Muscle of back (tissue), 11 donors: Measurements from ENCODE around the gene COL1A1. TPM values are rescaled to one million over a fixed set of nuclear protein-coding genes. Genes with fewer than 3 reads are reported as not detected.

ENCODE experiments used
- DNase-seq, 3 donors: peaks; one replicate each; pipeline versions ENCODE4 v3.0.0 to v3.0.0-alpha.2; 2013
- polyA plus RNA-seq, 10 donors: library from polyadenylated mRNA; unstranded; fragments of 120-200 nt; gene quantifications; one replicate each; pipeline ENCODE4 v1.2.1, GENCODE V29; 2013; ENCODE audit not compliant: insufficient read length in 10 of 10

COL1A1 gene
- polyA plus RNA-seq, 10 donors: 3,506 to 9,520 (median 4,699) TPM

DNA sequence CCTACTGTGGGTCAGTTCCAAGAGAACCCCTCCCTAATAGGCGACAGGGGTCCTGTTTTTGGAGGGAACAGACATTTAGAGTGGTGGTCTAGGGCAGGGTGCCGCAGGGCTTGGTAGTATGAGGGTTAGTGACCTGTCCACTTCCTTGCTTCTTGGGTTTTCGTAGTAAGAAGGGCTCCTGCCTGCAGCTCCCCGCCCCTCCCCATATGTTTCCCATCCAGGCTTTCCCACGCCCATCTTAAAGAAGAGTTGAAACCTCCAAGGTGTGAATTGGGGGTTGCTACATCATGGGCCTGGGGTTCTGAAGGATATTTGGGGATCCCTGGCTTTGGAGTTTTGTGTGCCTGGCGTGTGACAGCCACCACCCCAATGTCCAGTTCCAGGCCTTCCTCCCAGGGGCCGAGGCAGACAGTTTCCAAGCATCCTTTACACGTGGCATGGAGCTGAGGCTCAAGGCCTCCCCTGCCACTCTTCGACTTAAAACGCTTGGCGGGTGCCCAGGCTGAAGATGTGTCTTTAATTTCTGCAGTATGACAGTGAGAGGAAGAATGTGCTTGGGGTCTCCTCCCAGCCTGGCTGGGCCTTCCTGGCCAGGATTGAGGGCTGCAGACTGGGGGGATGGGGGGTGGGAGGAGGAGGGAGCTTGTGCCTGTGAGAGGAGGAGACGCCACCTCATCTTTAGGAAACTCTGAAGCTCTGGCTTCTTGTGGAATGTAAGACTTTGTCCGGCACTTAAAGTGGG, 2.3 kb upstream of the COL1A1 start:
- peak; percentile 94 to 99 (median 97) for DNase-seq

DNA sequence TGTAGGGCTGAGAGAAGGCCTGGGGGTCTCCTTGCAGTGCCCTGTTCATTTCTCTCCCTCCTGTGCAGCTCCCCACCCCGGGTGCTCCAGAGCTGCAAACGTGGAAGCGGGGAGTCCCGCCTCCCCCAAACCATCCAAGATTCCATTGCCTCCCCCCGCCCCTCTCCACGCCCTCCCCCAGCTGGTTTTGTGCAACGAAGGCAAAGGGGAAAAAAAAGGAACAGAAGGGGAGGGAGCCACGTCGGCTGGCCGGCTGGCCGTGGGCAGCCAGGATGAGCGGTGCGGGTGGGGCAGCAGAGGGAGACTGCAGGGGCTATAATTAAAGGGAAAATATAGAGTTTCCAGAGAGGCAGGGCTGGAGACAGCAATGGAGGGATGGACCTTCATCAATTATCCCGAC, 1.7 kb upstream of the COL1A1 start:
- DNase-seq: peak; percentile 84 to 95 (median 91)

DNA sequence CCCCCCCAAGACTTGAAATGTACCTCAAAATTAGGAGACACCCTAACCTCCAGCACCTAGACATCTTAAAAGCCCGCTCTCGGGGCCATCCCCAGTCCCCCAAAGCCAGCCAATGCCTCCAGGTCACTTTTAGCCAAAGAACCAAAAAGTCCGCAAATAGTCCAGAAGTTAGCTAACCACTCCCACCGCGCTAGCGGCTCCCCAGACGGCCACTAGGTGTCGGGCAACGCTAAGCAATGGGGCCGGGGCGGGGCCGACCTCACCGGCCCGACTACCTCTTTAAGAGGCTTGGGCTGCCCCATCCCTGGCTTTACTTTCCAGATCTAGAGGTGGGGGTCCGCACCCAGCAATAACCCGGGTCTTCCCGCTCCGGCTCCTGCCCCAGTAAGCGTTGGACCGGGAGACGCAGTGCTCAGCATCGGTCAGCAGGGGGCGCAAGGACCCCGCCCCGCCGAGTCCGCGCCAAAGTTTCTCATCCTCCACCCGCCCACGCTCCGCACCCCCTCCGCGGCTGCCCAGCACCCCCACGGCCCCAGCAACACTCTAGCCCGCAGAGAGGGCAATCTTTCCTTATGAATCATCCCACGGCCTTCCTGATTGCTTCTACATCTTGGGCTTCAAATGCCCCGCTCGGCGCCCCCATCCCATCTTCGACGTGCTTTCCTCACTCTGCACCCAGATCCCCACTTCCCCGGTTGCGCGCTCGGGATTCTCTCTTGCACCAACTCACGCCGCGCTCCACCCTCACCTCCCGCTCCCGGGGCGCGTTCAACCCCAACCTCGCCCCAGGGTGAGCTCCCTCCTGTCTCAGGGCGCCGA, 765 bp downstream of the COL1A1 start:
- DNase-seq: peak in 2 of 3 donors; percentile 85 to 91

DNA sequence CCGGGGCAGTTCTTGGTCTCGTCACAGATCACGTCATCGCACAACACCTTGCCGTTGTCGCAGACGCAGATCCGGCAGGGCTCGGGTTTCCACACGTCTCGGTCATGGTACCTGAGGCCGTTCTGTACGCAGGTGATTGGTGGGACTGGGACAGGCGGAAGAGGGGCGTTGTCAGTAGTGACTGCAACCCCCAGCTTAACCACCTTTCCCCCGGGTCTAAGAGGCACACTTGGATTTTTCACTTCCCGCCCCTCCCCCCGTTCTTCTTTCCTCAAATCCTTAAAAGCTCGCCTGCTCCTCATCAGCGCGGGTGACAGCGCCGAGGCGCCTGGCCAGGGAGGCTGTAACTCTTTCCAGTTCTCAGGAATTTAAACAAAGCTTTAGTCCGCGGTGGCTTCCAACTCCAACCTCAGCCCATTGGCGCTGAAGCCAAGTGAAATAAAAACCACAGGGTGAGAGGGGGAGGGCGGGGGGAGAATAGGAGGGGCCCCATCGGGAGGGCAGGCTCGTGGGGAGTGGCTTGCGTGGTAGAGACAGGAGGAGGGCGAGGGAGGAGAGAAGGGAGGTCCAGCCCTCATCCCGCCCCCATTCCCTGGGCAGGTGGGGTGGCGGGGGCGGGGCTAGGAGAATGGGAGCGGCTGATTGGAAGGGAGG, 1.5 kb downstream of the COL1A1 start:
- DNase-seq: peak; percentile 90 to 97 (median 91)

DNA sequence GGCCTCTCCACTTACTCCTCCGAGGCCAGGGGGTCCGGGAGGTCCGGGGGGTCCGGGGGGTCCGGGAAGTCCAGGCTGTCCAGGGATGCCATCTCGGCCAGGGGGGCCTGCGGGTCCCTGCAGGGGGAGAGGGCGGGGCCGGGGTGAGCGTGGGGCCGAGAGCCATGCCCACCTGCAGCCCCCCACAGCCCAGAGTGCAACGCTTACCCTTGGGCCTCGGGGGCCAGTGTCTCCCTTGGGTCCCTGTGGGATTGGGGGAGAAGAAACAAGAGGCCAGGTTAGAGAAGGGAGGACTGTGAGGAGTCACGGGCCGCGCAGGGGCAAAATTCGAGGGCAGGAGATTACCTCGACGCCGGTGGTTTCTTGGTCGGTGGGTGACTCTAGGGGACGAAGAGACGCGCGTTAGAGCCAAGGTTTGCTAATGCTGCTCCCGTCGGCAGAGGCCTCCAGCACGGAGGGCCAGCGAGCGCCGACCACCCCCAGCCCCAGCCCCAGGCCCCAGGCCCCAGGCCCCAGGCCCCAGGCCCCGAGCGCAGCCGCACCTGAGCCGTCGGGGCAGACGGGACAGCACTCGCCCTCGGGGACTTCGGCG, 2.1 kb downstream of the COL1A1 start:
- DNase-seq: peak in 1 of 3 donors; percentile 52

DNA sequence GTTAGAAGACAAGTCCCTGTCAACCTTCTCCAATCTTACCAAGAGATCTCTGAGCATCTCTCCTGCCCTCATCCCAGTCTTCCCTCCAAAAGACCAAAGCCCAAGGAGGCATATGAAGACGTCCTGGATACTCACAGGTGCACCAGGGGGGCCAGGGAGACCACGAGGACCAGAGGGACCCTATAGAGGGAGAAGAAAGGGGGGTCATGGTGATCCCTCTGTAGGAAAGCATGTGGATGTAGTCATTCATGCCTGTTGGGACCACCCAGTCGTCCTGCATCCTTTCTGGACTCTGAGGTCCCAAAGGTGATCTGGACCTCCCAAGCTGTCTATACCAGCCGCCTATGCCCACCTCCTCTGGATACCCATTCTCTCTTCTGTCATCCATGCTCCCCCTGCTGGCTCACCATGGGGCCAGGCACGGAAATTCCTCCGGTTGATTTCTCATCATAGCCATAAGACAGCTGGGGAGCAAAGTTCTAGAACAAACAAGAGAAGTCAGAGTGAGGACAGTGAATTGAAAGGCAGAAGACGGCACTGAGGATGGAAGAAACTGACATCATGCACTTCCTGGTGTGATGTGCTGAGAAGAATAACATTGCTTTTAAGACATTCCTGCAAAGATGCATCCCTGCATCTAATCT, 3.3 kb downstream of the COL1A1 start:
- DNase-seq: peak in 1 of 3 donors; percentile 57

DNA sequence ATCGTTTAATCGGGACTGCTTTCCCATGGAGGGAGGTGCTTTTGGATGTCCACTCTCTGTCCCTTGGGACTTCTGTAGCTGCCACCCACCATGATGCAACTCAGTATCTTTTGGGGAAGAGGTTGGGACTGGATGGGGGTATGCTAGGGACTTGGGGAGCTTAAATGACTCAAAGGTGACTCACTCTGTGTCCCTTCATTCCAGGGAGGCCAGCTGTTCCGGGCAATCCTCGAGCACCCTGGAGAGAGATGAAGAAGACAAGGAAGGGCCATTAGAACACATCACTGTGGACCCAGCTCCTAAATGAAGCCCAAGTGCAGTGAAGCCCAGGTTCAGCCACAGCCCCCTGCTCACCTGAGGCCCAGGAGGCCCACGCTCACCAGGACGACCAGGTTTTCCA, 4.6 kb downstream of the COL1A1 start:
- DNase-seq: no peak

DNA sequence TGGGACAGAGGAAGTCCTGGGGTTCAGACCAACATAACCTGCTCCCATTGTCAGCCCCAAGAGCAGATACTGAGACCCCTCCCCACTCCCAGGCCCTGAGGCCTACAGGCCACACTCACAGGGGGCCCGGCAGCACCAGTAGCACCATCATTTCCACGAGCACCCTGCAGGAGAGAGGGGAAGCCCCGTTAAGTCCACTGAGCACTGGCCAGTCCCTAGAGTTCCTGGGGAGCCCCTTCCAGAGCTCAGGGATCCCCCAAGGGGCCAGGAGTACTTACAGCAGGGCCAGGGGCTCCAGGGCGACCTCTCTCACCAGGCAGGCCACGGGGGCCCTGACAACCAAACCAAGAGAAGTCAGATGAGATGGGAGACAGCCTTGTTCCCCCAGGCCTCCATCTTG, 5.4 kb downstream of the COL1A1 start:
- DNase-seq: no peak

DNA sequence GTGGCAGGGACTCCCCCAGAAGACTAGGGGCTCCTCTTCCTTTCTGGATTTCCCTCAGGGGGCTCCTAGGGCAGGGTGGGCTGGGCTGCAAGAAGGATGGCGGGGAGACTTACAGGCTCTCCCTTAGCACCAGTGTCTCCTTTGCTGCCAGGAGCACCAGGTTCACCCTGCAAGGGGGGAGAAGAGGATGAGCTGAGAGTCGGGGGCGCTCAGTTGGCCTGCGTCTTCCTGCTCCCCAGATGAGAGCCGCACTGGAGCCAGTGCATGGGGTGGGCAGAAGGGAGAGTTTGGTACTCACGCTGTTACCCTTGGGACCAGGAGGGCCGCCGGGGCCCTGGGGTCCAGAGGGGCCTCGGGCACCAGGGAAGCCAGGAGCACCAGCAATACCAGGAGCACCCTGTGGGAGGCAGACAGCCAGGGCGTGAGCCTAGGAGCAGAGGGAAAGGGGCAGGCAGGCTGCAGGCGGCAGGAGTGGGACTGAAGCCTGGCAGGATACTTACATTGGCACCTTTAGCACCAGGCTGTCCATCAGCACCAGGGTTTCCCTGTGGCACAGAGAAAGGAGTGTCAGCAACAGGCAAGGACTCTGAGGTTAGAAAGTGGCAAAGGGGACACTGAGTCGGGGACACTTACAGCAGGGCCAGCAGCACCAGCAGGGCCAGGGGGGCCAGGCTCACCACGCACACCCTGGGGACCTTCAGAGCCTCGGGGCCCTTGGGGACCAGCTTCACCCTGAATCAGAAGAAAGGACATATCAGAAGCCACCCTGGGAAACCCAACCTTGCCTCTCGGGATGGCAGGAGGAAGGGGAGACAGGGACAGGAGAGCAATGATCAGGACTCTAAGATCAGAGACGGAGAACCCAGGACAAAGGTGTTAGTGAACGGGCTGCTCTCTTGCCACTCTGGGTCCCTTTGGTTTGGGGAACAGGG, 6.2 kb downstream of the COL1A1 start:
- DNase-seq: peak in 1 of 3 donors; percentile 52

DNA sequence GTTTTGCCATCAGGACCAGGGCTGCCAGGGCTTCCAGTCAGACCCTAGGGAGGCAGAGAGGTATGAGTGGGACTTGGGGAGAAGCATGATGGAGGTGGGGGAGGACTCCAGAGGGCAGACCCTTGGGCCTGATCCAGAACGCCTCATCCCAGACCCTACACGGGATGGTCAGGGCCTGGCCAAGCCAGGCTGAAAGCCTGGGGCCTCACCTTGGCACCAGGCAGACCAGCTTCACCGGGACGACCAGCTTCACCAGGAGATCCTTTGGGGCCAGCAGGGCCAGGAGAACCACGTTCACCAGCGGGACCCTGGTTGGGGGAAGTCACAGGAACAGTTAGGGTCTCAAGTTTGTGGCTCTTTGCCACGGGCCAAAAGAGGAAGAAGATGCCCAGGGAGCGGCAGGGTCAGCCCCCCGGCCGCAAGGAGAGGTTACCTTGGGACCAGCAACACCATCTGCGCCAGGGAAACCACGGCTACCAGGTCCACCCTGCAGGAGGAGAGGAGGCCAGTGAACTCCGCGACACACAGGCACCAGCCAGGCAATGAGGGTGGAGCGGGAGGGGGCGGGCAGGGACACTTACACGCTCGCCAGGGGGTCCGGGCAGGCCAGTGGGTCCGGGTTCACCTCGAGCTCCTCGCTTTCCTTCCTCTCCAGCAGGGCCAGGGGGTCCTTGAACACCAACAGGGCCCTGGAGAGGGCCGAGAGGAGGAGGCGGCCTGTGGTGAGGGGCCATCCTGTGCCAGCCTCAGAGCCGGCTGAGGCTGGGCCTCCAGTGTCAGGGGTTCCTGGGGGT, 7.1 kb downstream of the COL1A1 start:
- DNase-seq: peak in 1 of 3 donors; percentile 58

DNA sequence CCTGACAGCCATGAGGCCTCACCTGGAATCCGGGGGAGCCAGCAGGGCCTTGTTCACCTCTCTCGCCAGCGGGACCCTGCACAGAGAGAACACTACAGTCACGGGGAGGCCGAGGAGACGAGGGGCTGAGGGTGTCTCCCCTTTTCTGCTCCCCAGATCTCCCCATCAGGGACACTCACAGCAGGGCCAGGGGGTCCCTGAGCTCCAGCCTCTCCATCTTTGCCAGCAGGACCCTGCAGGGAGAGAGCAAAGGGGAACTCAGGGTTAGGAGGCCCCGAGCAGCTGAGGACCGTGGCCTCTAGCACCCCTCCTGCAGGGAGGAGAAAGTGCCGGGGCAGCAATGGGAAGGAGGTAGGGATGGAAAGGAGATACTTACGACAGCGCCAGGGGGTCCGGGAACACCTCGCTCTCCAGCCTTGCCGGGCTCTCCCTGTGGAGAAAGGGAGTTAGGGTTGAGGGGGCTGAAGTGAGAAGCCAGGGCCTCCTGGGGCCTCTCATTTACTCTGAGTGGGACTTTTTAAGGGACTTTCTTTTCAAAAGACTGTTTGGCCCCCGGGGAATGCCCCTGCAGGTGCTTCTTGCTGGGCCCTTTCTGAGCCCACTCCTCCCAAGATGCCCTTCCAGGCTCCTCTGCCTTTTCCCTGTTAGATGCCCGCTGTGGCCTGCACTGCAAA, 8.7 kb downstream of the COL1A1 start:
- peak in 1 of 3 donors; percentile 69 for DNase-seq

DNA sequence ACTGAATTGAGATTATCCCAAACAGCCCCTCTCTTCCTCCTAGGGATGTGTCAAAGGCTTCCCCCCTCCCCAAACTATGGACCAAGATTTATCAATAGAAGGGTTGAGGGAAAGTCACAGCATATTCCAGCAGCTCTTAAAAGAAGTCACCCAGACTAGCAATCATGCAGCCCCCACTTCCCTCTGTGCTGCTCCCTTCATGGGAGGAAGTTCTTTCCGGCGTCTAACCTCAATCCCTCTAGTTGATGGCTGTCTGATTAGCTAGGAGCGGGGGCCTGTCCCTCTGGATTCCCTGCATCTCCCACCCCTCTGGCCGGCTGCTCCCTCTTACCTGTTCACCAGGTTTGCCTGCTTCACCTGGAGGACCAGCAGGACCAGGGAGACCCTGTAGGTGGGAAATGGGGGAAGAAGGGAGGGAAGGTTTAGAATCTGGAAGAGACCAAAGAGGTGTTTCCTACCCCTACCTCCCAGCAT, 9.2 kb downstream of the COL1A1 start:
- DNase-seq: peak in 1 of 3 donors; percentile 72

DNA sequence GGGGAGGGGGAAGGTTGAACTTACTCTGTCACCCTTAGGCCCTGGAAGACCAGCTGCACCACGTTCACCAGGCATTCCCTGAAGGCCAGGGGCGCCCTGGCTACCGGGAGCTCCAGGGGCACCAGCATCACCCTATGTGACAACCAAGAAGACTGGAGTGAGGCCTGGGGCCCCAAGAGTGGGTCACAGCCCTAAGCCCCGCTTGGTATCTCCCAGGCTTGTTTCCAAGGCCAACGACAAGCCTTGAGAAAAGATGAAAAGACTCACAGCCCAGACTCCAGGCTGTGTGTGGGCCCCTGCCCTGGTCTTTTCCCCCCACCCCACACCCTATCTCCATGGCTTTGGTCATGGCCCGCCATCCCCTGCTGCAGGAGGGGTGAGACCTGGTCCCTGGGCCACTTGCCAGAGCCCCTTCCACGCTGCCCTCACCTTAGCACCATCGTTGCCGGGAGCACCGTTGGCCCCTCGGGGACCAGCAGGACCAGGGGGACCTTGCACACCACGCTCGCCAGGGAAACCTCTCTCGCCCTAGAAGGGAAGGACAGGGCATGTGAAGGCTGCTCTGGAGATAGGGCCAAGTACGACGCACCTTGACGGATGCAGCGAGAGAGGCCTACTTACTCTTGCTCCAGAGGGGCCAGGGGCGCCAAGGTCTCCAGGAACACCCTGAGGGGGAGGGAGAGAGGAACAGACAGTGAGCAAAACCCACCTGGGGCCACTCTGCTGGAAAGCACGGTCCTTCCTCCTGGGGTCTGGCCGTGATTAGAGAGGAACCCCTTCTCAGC, 9.9 kb downstream of the COL1A1 start:
- peak in 1 of 3 donors; percentile 85 for DNase-seq

DNA sequence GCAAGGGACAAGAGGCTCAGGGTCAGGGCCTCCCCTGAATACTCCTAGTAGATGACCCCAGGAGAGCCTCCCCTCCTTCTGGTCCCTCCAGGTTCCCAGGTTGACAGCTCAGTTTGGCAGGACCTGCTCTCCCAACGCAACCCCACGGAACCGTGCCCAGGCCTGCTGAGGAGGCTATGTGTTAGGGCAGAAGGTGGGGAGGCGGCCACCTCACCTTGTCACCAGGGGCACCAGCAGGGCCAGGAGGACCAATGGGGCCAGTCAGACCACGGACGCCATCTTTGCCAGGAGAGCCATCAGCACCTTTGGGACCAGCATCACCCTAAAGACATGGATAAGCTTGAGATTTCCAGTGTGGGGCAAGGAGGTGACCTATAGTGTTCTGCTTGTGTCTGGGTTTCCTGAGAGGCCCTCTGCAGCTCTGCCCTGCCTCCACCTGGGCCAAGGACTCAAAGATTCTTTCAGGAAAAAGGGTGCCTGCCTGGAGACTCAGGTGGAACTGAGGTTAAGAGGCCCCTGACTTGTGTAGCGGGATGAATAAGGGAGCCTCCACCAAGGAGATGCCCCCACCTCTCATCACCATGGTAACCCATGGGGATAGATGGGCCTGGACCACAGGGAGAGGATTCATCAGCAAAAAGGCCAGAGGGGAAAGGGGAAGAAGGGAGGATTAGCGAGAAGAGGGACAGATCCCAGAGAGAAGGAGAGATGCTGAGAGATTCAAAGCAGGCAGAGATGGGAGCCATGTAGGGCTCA, 10.7 kb downstream of the COL1A1 start:
- DNase-seq: peak in 2 of 3 donors; percentile 74 to 90

DNA sequence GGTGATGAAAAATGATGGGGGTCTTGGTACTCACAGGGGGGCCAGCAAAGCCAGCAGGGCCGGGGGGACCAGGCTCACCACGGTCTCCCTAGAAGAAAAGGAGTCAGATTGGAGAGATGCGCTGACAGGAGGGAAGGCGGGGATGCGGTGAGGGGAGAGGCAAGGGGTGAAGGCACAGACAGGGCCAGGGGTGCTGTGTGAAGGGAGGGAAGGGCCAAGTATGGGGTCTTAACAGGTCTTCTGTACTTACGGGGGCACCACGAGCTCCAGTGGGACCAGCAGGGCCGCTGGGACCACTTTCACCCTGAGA, 11.2 kb downstream of the COL1A1 start:
- DNase-seq: peak in 1 of 3 donors; percentile 91

DNA sequence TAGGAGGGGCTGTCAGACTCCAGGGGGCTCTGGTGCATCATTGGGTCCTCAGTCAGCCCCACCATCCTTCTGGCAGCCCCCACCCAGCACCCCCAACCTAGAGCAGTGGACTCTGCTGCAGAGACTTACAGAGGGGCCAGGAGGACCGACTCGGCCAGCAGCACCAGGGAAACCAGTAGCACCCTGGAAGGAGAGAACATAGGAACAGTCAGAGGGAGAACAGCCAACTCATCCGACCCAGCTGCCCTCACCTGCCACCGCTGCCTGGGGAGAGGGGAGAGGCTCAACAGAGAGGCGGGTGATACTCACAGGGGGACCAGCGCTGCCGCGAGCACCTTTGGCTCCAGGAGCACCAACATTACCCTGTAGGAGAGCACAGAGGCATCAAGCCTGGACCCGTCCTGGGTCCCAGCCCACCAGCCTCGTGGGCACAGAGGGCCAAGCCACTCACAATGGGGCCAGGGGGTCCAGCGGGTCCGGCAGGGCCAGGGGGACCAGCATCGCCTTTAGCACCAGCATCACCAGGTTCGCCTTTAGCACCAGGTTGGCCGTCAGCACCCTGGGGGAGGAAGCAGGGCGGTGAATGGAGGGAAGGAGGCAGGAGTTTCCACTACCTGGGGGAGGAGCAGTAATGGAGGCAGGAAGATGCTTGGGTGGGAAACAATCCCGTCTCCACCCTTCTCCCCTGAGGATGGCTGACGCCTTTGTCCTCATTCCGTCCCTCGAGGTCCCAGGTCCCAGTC, 11.7 kb downstream of the COL1A1 start:
- DNase-seq: peak in 2 of 3 donors; percentile 79 to 90
